Measurements from ENCODE around the gene DCXR. TPM values are rescaled to one million over a fixed set of nuclear protein-coding genes. Genes with fewer than 3 reads are reported as not detected.

DCXR gene
- total RNA-seq, 2 experiments from 2014 or later, result 103 to 119 TPM

DNA sequence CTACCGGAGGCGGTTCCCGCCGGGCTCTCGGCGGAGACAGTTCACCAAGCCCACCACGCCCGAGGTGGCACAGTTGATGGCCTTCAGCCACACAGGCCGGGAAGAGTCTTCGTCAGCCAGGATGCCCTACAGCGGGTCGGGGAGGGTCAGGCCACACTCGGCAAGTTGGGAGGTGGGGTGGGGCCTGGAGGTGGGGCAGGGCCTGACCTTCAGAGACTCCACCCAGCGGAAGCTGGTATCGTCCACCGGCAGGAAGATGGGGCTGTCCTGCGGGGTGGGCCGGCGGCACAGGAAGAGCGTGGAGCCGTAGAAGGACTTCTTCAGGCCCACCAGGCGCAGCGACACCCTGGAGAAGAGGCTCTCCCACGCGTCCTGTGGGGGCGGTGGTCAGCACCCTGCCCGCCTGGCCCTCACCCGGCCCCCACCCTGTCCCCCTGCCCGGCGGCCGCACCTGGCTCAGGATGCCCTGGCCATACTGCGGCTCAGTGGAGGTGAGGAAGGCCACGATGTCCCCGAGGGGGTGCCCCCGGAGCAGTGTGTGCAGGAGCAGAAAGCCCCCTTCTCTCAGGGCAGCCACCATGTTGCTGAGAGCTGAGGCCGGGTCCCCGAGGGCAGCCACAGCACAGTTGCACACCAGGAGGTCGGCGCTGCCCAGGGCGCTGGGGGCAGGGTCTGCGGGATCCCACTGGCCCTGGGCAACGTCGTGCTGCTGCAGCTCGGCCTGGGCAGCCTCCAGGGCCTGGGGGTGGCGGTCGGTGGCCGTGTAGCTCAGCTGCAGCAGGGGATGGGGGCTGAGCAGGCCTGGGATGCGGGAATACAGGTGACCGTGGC lies 47.7 kb upstream of the DCXR start:
- Histone ChIP-seq H3K27me3 (ENCODE audit: control insufficient read depth in 1 of 2, insufficient read depth in 2 of 2, low read length in 2 of 2) (no peaks in the 10 kb centered on the region), H3K4me3 (ENCODE audit: low read length) (no peak overlapping the region), H3K9me3 (ENCODE audit: control insufficient read depth in 1 of 2, insufficient read depth in 1 of 2, low read length in 2 of 2) (no peaks in the 10 kb centered on the region), H3K4me1 (ENCODE audit: insufficient read depth, low read length) (no peaks in the 10 kb centered on the region), H3K27ac (ENCODE audit: low read depth in 1 of 2, low read length in 2 of 2) (no peak overlapping the region), H3K36me3 (ENCODE audit: insufficient read depth, low read length) (peaks cover 90% of the 10 kb centered on the region)
- Mint-ChIP-seq H3K9me3 (no peaks in the 10 kb centered on the region), H3K27ac (no peak overlapping the region), H3K4me3 (no peak overlapping the region), H3K4me1 (ENCODE audit: low read depth) (no peaks in the 10 kb centered on the region), H3K36me3 (ENCODE audit: low read depth) (peaks cover 23% of the 10 kb centered on the region), H3K27me3 (no peaks in the 10 kb centered on the region)
- ChIA-PET POLR2A (no interaction called here), CTCF (interaction anchor here (0.5 kb wide), 1 partner anchor 31 kb away, joined by 3 read pairs; no protein-coding TSS in a partner anchor)
- intact Hi-C loops (cut with DNase I, micrococcal nuclease), result no loop called here
- TF ChIP-seq, protein P1, sequence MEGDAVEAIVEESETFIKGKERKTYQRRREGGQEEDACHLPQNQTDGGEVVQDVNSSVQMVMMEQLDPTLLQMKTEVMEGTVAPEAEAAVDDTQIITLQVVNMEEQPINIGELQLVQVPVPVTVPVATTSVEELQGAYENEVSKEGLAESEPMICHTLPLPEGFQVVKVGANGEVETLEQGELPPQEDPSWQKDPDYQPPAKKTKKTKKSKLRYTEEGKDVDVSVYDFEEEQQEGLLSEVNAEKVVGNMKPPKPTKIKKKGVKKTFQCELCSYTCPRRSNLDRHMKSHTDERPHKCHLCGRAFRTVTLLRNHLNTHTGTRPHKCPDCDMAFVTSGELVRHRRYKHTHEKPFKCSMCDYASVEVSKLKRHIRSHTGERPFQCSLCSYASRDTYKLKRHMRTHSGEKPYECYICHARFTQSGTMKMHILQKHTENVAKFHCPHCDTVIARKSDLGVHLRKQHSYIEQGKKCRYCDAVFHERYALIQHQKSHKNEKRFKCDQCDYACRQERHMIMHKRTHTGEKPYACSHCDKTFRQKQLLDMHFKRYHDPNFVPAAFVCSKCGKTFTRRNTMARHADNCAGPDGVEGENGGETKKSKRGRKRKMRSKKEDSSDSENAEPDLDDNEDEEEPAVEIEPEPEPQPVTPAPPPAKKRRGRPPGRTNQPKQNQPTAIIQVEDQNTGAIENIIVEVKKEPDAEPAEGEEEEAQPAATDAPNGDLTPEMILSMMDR (IDR thresholded peaks at IDR 0.05), result no peak
- ATAC-seq (ENCODE audit: poor library complexity) (no peak), DNase-seq (peak in 2 of 14 experiments; percentile 0 to 6)

DNA sequence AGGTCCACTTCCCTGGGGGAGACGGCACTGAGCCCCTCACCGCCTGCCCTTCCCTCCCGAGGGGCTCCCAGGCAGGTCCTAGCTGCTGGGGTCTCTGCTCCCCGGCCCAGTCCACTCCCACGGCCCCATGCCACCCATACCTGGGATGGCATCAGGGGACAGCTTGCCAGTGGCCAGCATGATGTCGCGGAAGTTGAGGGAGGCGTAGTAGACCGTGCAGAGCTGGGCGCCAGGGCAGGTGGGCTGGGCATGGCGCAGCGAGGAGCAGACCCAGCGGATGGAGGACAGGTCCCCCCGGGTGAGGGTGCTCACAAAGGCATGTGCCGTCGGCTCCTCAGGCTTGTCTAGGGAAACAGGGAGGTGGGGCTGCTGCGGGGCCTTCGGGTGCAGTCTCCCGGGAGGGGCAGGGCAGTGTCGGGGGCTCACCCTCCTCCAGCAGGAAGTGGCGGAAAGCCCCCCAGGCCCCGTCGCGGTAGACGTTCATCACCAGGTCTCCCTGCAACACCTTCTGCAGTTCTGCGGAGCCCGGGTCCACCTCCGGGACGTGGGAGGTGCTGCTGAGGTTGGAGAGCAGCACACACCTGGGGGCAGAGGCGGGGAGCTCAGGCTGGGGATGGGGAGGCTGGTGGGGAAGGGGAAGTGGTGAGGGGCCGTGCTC lies 47.0 kb upstream of the DCXR start:
- TF ChIP-seq, protein P1 (IDR thresholded peaks at IDR 0.05), result no peak
- intact Hi-C loops (cut with DNase I, micrococcal nuclease), result no loop called here
- peaks cover 25% of the 10 kb centered on the region for H3K36me3 Mint-ChIP-seq (ENCODE audit: low read depth)
- Histone ChIP-seq H3K4me1 (ENCODE audit: insufficient read depth, low read length) (no peaks in the 10 kb centered on the region), H3K36me3 (ENCODE audit: insufficient read depth, low read length) (peaks cover 87% of the 10 kb centered on the region), H3K9me3 (ENCODE audit: control insufficient read depth in 1 of 2, insufficient read depth in 1 of 2, low read length in 2 of 2) (no peaks in the 10 kb centered on the region), H3K27ac (ENCODE audit: low read depth in 1 of 2, low read length in 2 of 2) (no peak overlapping the region), H3K27me3 (ENCODE audit: control insufficient read depth in 1 of 2, insufficient read depth in 2 of 2, low read length in 2 of 2) (no peaks in the 10 kb centered on the region), H3K4me3 (ENCODE audit: low read length) (no peak overlapping the region)
- no peaks in the 10 kb centered on the region for H3K4me1 Mint-ChIP-seq (ENCODE audit: low read depth)
- no peak overlapping the region for H3K27ac Mint-ChIP-seq
- DNase-seq (peak in 1 of 14 experiments; percentile 10), ATAC-seq (ENCODE audit: poor library complexity) (no peak)
- H3K27me3 Mint-ChIP-seq, result no peaks in the 10 kb centered on the region
- no peak overlapping the region for H3K4me3 Mint-ChIP-seq
- CTCF ChIA-PET, result no interaction called here
- H3K9me3 Mint-ChIP-seq, result no peaks in the 10 kb centered on the region
- POLR2A ChIA-PET, result no interaction called here

DNA sequence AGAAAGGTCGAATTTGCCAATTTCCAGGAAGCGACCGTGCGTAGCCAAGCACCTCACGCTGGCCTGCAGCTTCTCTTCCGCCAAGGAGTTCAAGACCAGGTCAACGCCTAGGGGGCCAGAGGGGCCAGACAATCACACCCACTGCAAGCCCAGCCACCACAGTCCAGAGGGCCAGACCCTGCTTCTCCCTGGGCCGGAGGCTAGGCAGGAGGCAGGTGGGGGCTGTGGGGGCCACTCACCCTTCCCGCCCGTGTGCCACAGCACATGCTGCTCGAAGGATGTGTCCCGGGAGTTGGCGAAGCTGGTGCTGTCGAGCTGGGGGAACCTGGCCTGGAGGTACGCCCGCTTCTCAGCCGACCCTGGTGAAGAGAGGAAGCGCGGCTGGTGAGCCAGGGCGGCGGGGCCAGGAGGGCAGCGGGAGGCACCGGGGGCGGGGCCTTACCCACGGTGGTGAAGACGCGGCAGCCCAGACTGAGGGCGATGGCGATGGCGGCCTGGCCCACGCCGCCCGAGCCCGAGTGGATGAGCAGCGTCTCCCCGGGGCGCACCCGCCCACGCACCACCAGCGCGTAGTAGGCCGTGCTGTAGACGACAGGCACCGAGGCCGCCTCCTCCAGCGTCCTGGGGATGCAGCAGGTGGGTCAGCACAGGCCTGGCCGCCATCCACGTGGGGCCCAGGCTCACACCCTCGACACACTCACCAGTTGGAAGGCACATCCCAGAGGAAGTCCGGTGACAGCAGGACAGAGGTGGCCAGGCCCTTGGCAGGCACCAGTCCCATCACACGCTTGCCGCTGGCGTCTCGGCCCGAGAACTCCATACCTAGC lies 46.2 kb upstream of the DCXR start:
- Mint-ChIP-seq H3K4me3 (no peak overlapping the region), H3K4me1 (ENCODE audit: low read depth) (no peaks in the 10 kb centered on the region), H3K9me3 (no peaks in the 10 kb centered on the region), H3K27me3 (no peaks in the 10 kb centered on the region), H3K27ac (no peak overlapping the region), H3K36me3 (ENCODE audit: low read depth) (peaks cover 30% of the 10 kb centered on the region)
- POLR2A ChIA-PET, result no interaction called here
- Histone ChIP-seq H3K4me1 (ENCODE audit: insufficient read depth, low read length) (no peaks in the 10 kb centered on the region), H3K27me3 (ENCODE audit: control insufficient read depth in 1 of 2, insufficient read depth in 2 of 2, low read length in 2 of 2) (no peaks in the 10 kb centered on the region), H3K9me3 (ENCODE audit: control insufficient read depth in 1 of 2, insufficient read depth in 1 of 2, low read length in 2 of 2) (no peaks in the 10 kb centered on the region), H3K36me3 (ENCODE audit: insufficient read depth, low read length) (peaks cover 85% of the 10 kb centered on the region), H3K27ac (ENCODE audit: low read depth in 1 of 2, low read length in 2 of 2) (no peak overlapping the region), H3K4me3 (ENCODE audit: low read length) (no peak overlapping the region)
- intact Hi-C loops (cut with DNase I, micrococcal nuclease), result no loop called here
- peak in 1 of 14 experiments; percentile 1 for DNase-seq
- CTCF ChIA-PET, result no interaction called here
- no peak for ATAC-seq (ENCODE audit: poor library complexity)
- TF ChIP-seq, protein P1 (IDR thresholded peaks at IDR 0.05), result no peak
